Measurements from ENCODE around the gene OR51L1.

Gene OR51L1

GRCh38 chr11:5046754-5047330 is 52.2 kb downstream of the OR51L1 start:
- DNase-seq, result no peak

Measured in right kidney (tissue), 1 donor.